ENCODE measurements around the gene KIAA1191.
A peak's percentile ranks its signal among the peaks of the same experiment; 100 is the strongest.
"Not testable (repeated sequence)": the region's sequence is repeated elsewhere in the genome, so short reads cannot be mapped to it uniquely, and the experiment has no call there.

Gene KIAA1191

GRCh38 chr5:176361437-176362232, at the start of gene KIAA1191:
Gene KIAA1191, minus strand, starts transcription at chr5:176361764. Its CDS starts 2,256 bp downstream, at chr5:176359508.
- peak; percentile 94 for DNase-seq

GRCh38 chr5:176410486-176411180, 49.1 kb upstream of the KIAA1191 start:
- no peak for DNase-seq

DNA sequence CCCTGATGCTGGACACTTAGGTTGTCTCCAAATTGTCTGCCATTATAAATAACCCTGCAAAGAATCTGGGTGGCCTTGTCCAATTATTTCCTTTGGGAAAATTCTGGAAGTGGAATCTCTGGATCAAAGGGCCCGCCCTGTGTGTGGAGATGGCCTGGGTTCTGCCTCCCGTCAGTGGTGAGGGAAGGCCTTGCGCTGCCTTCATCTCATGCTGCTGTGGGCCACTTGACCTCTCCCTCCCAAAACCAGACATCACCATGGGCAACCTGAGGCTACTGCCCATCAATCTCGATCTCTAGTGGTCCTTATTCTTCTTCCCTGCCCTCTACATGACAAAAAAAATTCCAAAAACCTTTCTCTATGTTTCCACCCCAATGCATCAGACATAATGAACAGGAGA, 48.2 kb upstream of the KIAA1191 start:
- no peak for DNase-seq

GRCh38 chr5:176408590-176408989, 47.0 kb upstream of the KIAA1191 start:
- no peak for DNase-seq

DNA sequence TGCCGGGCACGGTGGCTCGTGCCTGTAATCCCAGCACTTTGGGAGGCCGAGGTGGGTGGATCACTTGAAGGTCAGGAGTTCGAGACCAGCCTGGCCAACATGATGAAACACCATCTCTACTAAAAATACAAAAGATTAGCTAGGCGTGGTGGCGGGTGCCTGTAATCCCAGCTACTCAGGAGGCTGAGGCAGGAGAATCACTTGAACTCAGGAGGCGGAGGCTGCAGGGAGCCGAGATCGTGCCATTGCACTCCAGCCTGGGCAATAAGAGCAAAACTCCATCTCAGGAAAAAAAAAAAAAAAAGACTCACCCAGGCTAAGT, 46.6 kb upstream of the KIAA1191 start:
- DNase-seq, result not testable (repeated sequence)

- no peak for DNase-seq
These were observed 46.1 kb upstream of the KIAA1191 start for GRCh38 chr5:176407456-176408251.

- no peak for DNase-seq
These were observed 45.0 kb upstream of the KIAA1191 start for GRCh38 chr5:176406436-176407052.

DNA sequence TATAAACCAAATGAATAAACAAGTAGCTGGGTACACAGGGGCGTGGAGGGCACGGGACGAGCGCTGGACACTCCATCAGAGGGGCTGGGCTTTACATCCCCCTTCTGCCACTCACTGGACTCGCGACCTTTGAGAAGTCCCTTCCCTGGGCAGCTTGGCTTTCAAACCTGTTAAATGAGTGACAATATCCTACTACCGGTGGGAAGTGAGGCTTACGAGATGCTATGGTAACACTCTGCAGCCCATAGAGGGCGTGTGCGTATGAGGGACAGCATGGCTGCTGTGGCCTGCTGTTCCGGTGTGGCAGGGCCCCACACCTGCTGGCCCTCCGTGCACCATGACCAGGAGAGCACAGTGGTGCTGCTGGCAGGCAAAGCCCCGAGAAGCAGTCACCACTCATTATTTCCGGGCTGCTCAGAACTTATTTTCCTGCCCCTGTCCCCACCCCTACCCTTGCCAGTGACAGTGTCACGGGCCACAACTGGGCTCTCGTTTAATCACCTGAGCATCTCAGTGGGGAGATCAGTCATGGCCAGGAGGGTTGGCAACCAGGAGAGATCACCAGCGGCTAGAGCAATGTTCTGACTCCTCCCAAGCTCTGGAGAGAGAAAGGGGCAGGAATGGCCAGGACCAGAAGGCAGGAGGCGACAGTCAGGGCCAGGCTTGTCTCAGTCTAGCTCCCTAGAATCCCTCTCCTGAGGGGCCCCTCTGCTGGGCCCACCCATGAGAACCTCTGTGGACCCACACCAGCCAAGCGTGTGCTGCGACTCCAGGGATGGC, 44.3 kb upstream of the KIAA1191 start:
- no peak for DNase-seq

- DNase-seq, result no peak
These were observed 40.0 kb upstream of the KIAA1191 start for GRCh38 chr5:176401281-176402205.

GRCh38 chr5:176400382-176401156, 39.0 kb upstream of the KIAA1191 start:
- DNase-seq, result no peak

DNA sequence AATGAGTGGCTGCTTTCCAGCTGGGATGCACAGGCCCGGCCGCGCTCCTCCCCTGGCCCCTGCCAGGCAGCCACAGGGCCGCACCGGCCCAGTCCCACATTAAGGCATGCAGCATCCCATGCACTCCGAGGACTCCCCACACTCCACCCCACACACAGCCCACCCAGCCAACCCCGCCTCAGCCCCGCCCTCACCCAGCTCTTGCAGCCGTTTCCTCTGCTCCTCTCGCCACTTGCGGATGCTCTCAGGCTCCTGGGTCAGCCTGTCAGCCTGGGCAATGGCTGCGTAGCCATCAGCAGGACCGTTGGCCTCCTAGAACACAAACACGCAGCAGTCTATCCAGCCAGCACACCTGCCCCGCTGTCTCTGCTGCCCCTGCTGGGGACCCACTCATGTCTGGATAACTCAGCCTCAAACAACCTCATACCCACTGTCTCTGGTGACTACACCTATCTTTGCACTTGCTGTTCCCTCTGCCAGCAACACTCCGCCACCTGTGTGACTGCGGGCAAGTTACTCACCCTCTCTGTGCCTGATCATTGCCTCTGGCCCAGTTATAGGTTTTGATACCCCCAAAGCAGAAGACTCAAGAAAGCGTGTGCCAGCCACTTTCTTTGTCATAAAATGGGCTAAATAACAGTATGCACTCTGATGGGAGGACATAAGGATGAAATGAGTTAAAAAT, 36.3 kb upstream of the KIAA1191 start:
- no peak for DNase-seq

GRCh38 chr5:176396330-176396729, 34.8 kb upstream of the KIAA1191 start:
- DNase-seq, result no peak

DNA sequence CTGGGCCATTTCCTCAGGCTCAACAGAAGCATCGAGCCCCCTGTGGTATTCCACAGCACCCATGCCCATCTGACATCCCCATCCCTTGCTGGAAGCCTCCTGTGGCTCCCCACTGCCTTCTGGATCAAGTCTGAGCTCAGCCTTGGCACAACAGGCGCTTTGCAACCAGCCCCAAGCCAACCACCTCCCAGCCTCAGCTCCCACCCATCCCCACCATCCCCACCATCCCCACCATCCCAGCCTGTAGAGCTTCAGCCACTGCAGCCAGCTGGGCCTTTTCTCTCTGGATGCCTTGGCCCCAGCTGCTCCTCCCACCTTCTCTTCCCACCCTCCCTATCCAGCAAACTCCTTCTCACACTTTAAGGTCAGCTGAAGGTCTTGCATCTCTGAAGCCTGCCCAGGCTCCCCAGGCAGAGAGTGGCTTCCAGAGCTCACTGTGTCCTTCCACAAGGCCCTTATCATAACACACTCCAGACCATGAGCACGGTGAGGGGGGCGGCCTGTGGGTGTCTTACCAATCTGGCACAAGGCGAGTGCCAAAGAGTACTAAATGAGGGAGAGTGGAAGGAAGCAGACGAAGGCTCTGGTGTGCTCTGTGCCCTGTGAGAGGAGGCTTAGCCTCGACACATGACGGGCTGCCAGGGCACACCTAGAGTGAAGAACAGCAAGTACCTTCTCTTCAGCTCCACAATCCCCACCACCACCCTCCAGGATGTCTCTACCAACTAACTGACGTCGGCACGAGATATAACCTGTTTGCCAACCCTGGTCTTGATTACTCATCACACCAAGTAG, 33.5 kb upstream of the KIAA1191 start:
- DNase-seq, result no peak

DNA sequence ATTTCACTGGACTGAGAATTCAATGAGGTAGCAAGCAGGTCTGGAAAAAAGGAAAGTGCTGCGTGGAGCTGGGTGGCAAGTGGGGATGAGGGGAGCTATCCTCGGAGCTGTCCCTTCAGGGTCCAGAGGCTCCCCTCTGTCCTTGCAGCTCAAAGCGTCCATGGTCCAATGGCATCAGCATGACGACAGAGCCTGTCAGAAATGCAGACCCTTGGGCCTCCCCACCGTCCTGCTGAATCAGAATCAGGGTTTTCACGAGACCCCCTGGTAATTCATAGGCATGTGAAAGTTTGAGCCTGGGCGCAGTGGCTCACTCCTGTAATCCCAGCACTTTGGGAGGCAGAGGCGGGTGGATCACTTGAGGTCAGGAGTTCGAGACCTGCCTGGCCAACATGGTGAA, 32.5 kb upstream of the KIAA1191 start:
- DNase-seq, result no peak

GRCh38 chr5:176392526-176392925, 31.0 kb upstream of the KIAA1191 start:
- no peak for DNase-seq

GRCh38 chr5:176391999-176392398, 30.4 kb upstream of the KIAA1191 start:
- no peak for DNase-seq

- no peak for DNase-seq
These were observed 29.9 kb upstream of the KIAA1191 start for GRCh38 chr5:176391479-176391878.

GRCh38 chr5:176389135-176390123, 27.9 kb upstream of the KIAA1191 start:
- DNase-seq, result no peak
